ENCODE data around the gene TMEM229A. TPM values are rescaled to one million over a fixed set of nuclear protein-coding genes. Genes with fewer than 3 reads are reported as not detected.

TMEM229A gene
- total RNA-seq, 1 donor, result not detected

- TF ChIP-seq CTCF (IDR thresholded peaks at IDR 0.05; ENCODE audit: insufficient read depth, low read depth, low read length), result no peak
- no peak for DNase-seq (ENCODE audit: low read depth)
- H3K4me3 ChIP-seq (ENCODE audit: low read depth, low read length), result no peak overlapping the region
These were observed 39.0 kb upstream of the TMEM229A start for GRCh38 chr7:124071843-124072242.

GRCh38 chr7:124062171-124062570, 29.3 kb upstream of the TMEM229A start:
- DNase-seq (ENCODE audit: low read depth), result no peak
- H3K4me3 ChIP-seq (ENCODE audit: low read depth, low read length), result no peak overlapping the region
- no peak for TF ChIP-seq CTCF (IDR thresholded peaks at IDR 0.05; ENCODE audit: insufficient read depth, low read depth, low read length)

GRCh38 chr7:124060528-124060927, 27.7 kb upstream of the TMEM229A start:
- DNase-seq (ENCODE audit: low read depth), result no peak
- no peak overlapping the region for H3K4me3 ChIP-seq (ENCODE audit: low read depth, low read length)
- no peak for TF ChIP-seq CTCF (IDR thresholded peaks at IDR 0.05; ENCODE audit: insufficient read depth, low read depth, low read length)

- no peak for TF ChIP-seq CTCF (IDR thresholded peaks at IDR 0.05; ENCODE audit: insufficient read depth, low read depth, low read length)
- no peak for DNase-seq (ENCODE audit: low read depth)
- H3K4me3 ChIP-seq (ENCODE audit: low read depth, low read length), result no peak overlapping the region
These were observed 26.5 kb upstream of the TMEM229A start for GRCh38 chr7:124059375-124059774.

- no peak for TF ChIP-seq CTCF (IDR thresholded peaks at IDR 0.05; ENCODE audit: insufficient read depth, low read depth, low read length)
- no peak for DNase-seq (ENCODE audit: low read depth)
- H3K4me3 ChIP-seq (ENCODE audit: low read depth, low read length), result no peak overlapping the region
These were observed 25.6 kb upstream of the TMEM229A start for GRCh38 chr7:124058515-124058914.

- no peak overlapping the region for H3K4me3 ChIP-seq (ENCODE audit: low read depth, low read length)
- DNase-seq (ENCODE audit: low read depth), result no peak
- TF ChIP-seq CTCF (IDR thresholded peaks at IDR 0.05; ENCODE audit: insufficient read depth, low read depth, low read length), result no peak
These were observed 25.0 kb upstream of the TMEM229A start for GRCh38 chr7:124057872-124058271.

- no peak for DNase-seq (ENCODE audit: low read depth)
- H3K4me3 ChIP-seq (ENCODE audit: low read depth, low read length), result no peak overlapping the region
- no peak for TF ChIP-seq CTCF (IDR thresholded peaks at IDR 0.05; ENCODE audit: insufficient read depth, low read depth, low read length)
These were observed 23.4 kb upstream of the TMEM229A start for GRCh38 chr7:124056234-124056633.

Measured in fibroblast of villous mesenchyme (primary cell).